Kidney epithelial cell (primary cell): ENCODE results near the gene PLB1. TPM values are rescaled to one million over a fixed set of nuclear protein-coding genes. Genes with fewer than 3 reads are reported as not detected.

Source experiments
- DNase-seq: peaks from one replicate; pipeline ENCODE4 v3.0.0-alpha.2; 2010; ENCODE audit warnings: low read depth
- H3K27me3 ChIP-seq: 2 replicates; pipeline ENCODE4 v1.6.0; 2011; ENCODE audit warnings: low read length; ENCODE audit not compliant: control insufficient read depth, insufficient read depth
- H3K36me3 ChIP-seq: 2 replicates; pipeline ENCODE4 v1.5.1; 2011; ENCODE audit warnings: low read length; ENCODE audit not compliant: control insufficient read depth, insufficient read depth
- H3K4me3 ChIP-seq: 2 replicates; pipeline ENCODE4 v1.5.1; 2011; ENCODE audit warnings: low read depth, mild to moderate bottlenecking, control low read depth, low read length
- CTCF ChIP-seq: IDR thresholded peaks from 2 replicates; pipeline ENCODE4 v1.5.1; 2011; ENCODE audit warnings: mild to moderate bottlenecking, moderate library complexity, low read length, control low read depth, inconsistent platforms; ENCODE audit not compliant: insufficient read depth, poor library complexity, severe bottlenecking
- total RNA-seq: library from RNA; depleted of rRNA; stranded (reverse); fragments of >200 nt; gene quantifications from 2 replicates; pipeline ENCODE4 v1.2.3, GENCODE V29; 2015

Gene PLB1
- total RNA-seq, 1 donor from 2014 or later, result 0.25 TPM

GRCh38 chr2:28588292-28588670 is 92.4 kb downstream of the PLB1 start:
- H3K36me3 ChIP-seq, result no peaks in the 10 kb centered on the region
- TF ChIP-seq CTCF, result no peak
- no peak for DNase-seq

GRCh38 chr2:28589746-28590463 is 94.0 kb downstream of the PLB1 start:
- H3K4me3 ChIP-seq, result no peak overlapping the region
- TF ChIP-seq CTCF, result no peak
- no peaks in the 10 kb centered on the region for H3K36me3 ChIP-seq
- DNase-seq, result no peak
- H3K27me3 ChIP-seq, result no peaks in the 10 kb centered on the region

More at GRCh38 chr2:28588292-28588670, 92.4 kb downstream of the PLB1 start:
- H3K27me3 ChIP-seq, result no peaks in the 10 kb centered on the region
- H3K4me3 ChIP-seq, result no peak overlapping the region

GRCh38 chr2:28590496-28591301 is 94.8 kb downstream of the PLB1 start:
- H3K4me3 ChIP-seq, result no peak overlapping the region
- no peak for TF ChIP-seq CTCF
- H3K36me3 ChIP-seq, result no peaks in the 10 kb centered on the region
- no peaks in the 10 kb centered on the region for H3K27me3 ChIP-seq
- no peak for DNase-seq

GRCh38 chr2:28591711-28592335 is 96.0 kb downstream of the PLB1 start:
- Histone ChIP-seq H3K4me3 (no peak overlapping the region), H3K36me3 (no peaks in the 10 kb centered on the region)
- no peak for TF ChIP-seq CTCF

GRCh38 chr2:28592481-28592880 is 96.6 kb downstream of the PLB1 start:
- H3K4me3 ChIP-seq, result no peak overlapping the region
- TF ChIP-seq CTCF, result no peak
- DNase-seq, result no peak
- no peaks in the 10 kb centered on the region for H3K36me3 ChIP-seq
- no peaks in the 10 kb centered on the region for H3K27me3 ChIP-seq

More at GRCh38 chr2:28591711-28592335, 96.0 kb downstream of the PLB1 start:
- DNase-seq, result no peak
- no peaks in the 10 kb centered on the region for H3K27me3 ChIP-seq
